NCI-H1105 (cell line): ENCODE results near the gene LRRC32.

Experiments
- DNase-seq: peaks from one replicate; lab custom pipeline; 2025; lab: John Stamatoyannopoulos, UW

LRRC32 gene

DNA sequence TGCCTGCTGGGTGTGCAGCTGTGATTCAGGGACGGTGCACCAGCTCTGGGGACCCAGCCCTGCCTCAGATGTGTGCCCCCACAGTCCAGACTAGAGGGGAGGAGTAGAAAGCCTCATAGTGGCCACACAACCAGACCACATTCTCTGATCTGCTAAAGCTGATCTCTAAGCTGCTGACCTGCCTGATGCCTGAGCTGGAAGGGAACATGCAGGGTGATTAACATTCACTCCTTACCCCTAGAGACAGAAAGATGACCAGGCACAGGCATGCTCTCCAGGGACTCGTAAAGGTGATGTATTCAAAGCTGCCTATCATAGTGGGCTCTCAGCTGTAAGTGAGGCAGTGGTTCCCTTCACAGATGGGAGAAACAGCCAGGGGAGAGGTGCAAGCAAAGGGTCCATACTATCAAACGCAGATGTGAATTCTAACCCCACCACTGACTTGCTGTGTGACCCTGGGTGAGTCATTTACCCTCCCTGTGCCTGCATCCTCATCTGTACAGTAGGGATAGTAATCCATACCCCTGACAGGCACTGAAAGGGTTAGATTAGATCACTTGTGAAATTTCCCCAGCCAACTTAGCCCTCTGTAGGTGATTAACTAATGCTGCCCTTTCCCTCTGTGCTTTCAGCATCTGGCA is 29.0 kb upstream of the LRRC32 start:
- DNase-seq: no peak

DNA sequence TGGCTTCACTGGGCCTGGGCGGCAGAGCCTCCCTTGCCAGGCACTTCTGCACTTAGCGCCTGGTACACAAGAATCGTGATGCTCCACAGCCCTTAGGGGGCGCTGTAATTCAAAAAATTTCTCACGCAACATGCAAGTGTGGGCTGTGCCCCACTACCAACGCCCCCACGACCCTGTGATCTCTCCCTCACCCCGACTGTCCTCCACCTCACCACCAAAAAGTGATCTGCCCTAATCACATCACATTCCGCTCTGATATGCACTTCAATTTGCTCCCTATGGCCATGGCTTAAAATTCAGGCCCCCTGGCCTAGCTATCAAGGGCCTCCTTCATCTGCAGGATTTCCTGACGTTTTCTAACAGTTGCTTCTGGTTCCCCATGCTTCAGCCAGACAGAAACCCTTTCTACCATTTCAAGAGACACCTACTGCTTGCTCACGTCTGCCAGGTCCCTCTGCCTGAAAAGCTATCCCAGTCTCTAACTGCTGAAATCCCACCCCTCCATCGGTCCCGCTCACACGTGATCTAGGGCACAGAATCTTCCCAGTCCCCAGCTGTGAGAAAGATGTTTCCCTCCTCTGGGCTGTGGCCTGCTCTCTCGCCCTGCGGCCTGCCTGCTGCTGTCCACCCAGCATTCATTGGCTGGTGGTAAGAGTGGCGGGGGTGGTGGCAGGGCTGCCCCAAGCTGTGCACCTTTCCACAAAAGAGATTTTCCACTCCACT is 27.9 kb upstream of the LRRC32 start:
- DNase-seq: no peak

GRCh38 chr11:76696756-76697155 is 26.2 kb upstream of the LRRC32 start:
- no peak for DNase-seq

- DNase-seq: no peak
These were observed 25.2 kb upstream of the LRRC32 start for GRCh38 chr11:76695771-76696170.

GRCh38 chr11:76695133-76695532 is 24.6 kb upstream of the LRRC32 start:
- no peak for DNase-seq

DNA sequence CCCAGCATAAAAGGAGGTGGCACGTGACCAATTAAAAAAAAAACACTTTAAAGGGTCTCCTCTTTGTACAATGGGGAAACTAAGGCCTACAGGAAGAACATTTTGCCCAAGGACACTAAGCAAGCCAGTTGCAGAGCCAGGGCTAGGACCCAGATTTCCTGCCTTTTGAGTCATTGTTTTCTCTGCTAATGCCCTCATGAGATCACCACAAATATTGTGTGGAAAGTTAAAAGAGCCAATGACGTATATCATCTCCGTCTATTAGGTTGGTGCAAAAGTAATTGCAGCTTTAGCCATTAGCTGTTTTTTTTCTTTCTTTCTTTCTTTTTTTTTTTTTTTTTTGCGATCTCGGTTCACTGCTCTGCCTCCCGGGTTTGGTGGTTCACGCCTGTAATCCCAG is 24.1 kb upstream of the LRRC32 start:
- DNase-seq: no peak

DNA sequence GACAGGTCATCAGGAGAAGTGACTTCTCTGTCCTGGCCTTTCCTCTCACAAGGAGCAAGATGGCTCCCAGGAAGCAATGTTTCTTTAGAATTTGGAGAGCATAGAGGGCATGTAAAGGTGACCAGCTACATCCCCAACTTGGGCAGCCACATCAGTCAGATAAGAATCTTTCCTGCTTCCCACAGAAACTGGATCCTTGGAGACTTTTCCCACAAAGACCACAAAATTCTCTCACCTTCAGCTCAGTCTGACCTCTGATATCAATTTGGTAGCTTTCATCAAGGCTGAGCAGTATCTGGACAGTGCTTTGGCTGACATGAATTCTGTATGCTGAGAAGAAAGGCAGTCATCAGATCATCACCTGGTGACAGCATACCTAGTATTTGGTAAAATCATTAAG is 23.3 kb upstream of the LRRC32 start:
- DNase-seq: no peak

GRCh38 chr11:76692956-76693355 is 22.4 kb upstream of the LRRC32 start:
- no peak for DNase-seq

DNA sequence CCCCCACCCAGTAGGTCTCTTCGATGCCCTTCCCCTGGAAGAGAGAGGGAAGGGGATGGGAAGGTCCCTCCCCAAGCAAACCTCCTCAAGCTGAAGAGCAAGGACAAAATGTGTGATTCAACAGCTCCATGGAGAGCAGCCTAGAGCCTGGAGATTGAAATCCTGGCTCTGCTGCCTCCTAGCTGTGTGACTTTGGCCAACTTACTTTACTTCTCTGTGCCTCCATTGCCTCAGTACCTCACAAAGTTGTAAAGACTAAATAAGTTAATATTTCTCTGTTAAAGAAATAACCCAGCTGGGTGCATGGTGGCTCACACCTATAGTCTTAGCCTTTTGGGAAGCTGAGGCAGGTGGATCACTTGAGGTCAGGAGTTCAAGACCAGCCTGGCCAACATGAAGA is 21.1 kb upstream of the LRRC32 start:
- DNase-seq: no peak

- DNase-seq: no peak
These were observed 20.2 kb upstream of the LRRC32 start for GRCh38 chr11:76690736-76691135.

- DNase-seq: no peak
These were observed 19.0 kb upstream of the LRRC32 start for GRCh38 chr11:76689313-76690260.

GRCh38 chr11:76688146-76688545 is 17.6 kb upstream of the LRRC32 start:
- DNase-seq: no peak

DNA sequence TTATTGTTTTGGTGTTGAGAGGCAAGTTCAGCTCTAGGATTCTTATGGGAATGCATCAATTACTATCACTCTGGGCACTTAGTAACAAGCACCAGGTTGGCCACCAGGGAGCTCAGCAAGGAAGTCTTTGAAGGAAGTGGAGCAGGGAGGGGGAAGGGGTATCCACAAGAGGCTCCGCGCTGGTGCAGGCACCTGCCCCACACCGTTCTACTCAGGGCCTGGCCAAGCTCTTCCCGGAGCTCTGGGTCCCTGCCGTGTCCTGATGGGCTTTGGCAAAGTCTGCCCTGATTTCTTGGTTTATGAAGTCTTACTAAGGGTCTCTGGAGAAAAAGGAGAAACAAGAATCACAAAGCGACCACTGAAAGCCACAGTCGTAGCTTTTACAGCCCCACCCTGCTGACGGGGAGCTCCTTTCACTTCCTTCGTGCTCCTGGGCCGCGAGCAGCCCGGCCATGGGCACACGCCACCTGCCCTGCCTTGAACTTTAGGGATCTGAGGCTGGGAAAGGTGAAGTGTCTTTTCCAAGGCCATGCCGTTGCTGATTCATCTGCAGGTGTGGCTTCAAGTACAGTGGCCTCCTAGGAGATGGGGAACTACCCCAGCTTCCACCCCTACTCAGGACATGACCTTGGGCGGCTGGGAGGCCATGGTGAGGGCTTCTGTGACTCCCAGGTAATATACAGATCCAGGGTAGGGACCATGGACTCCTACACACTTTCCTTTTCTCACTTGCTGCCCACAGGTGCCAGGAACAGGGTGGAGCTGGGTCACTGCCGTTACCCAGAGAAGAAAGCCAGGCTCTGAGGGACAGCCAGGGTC is 15.9 kb upstream of the LRRC32 start:
- DNase-seq: no peak

DNA sequence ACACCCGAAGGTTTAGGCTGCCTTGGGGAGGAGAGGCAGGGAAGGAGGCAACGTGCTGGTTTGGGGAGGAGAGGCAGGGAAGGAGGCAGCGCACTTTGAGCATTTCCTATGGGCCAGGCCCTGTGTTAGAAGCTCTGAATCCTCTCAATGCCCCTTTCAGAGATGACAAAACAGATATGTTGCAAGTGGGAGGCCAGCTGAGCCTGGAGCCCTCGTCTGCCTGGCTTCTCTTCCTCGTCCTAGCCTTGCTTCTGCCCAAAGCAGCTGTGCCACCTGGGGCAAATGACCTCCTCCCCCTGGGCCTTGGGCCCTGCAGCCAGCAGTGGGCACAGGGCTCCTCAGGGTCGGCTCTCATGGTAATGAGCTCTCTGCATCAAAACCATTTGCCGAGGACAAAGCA is 15.3 kb upstream of the LRRC32 start:
- no peak for DNase-seq

DNA sequence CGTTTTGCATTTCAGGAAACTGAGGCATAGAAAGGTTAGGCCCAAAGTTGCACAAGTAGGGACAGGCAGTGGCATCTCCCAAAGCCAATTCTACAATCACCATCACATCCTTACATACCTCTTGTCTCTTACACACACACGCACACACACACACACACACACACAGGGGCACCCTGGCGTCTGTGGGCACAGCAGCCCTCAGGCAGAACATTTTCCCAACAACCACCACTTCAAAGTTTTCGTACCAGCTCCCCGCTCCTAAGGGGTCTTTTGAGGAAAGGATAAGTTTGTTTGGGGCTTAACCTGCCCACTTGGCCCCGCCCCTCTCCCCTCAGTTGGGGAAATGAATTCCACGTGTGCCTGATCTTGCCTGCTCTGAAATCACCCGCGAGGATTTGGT is 14.7 kb upstream of the LRRC32 start:
- no peak for DNase-seq

GRCh38 chr11:76684516-76684915 is 14.0 kb upstream of the LRRC32 start:
- no peak for DNase-seq

- no peak for DNase-seq
These were observed 12.9 kb upstream of the LRRC32 start for GRCh38 chr11:76683161-76684095.

- no peak for DNase-seq
These were observed 12.1 kb upstream of the LRRC32 start for GRCh38 chr11:76682684-76683083.

DNA sequence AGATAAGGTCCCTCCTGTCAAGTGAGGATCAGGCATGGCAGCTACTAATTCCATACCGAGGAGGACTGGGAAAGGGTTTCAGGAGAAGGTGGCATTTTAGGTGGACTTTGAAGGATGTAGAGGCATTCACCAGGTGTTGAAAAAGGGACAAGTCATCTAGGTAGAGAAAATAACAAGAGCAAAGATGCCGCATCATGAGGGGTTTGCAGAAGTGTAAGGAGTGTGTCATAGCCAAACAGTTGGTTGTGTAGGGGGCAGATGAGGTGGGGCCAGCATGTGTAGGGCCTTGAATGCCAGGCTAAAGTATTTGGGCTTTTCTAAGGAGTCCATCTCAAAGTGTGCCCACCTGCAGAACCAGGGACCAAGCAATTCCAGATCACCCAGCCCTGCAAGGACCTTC is 11.6 kb upstream of the LRRC32 start:
- DNase-seq: no peak

DNA sequence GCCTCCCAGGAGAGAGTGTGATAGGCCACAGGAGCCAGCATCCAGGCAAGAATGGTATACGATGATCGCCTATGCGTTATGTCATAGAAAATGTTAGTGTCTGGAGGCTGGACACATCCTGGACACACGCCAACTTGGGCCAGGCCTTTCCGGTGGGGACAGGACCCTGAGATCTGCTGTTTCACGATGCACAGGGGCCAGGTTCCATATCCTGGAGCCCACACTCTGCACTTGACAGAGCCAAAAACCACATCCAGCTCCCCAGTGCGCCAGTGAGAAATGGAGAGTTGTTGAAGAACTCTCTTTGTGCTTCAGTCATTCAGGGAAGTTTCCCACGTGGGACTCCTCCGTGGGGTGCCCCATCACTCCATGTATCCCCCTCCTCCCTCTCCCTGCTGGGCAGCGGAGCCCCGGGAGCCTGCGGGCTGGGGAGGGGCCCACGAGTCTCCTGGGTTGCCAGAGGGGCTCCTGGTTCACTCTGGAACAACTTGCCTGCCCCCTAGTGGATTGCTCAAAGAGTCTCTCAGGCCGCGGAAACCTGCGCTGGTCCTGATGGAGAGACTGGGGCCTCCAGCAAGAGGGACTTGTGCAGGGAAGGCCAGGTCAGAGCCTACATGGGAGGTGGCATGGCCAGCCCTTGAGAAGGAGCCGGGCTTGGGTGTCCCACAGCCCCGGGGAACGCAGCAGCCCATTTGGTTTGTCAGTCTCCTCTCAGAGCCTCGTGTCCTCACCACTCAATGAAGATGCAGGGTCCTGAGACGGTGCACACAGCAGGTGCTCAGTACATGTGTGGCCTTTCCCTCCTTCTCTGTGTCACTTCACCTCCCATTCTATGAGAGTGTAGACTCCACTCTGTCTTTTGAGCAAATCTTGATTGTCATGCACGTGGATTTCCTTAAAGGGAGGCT is 10.2 kb upstream of the LRRC32 start:
- DNase-seq: peak; percentile 66
